SK-N-MC (cell line): ENCODE results near the gene FAM170A.

ENCODE experiments used
- FOXP2 ChIP-seq: optimal IDR thresholded peaks from 2 replicates; pipeline ENCODE3; 2011; ENCODE audit warnings: mild to moderate bottlenecking, moderate library complexity; ENCODE audit not compliant: insufficient read depth; ENCODE audit errors: extremely low read length, control extremely low read depth
- POLR2AphosphoS5 ChIP-seq: IDR thresholded peaks from 2 replicates; pipeline ENCODE4 v1.6.1; 2012; ENCODE audit warnings: mild to moderate bottlenecking, low read depth, low read length, borderline replicate concordance

GRCh38 chr5:119614838-119615237 is 14.5 kb upstream of the FAM170A start:
- no peak for TF ChIP-seq FOXP2
- TF ChIP-seq POLR2AphosphoS5 = no peak
